Measurements from ENCODE around the gene NDUFB6. TPM values are rescaled to one million over a fixed set of nuclear protein-coding genes. Genes with fewer than 3 reads are reported as not detected.

The NDUFB6 gene
- total RNA-seq, 1 experiment from 2014 or later = 77.1 TPM

GRCh38 chr9:32580631-32581300, 7.8 kb upstream of the NDUFB6 start:
- no peaks in the 10 kb centered on the region for H3K36me3 ChIP-seq (replicated peaks; ENCODE audit: control insufficient read depth, insufficient read depth, low read length)
- H3K27me3 ChIP-seq (ENCODE audit: control insufficient read depth, insufficient read depth, low read length) = no peaks in the 10 kb centered on the region
- DNase-seq = no peak

GRCh38 chr9:32579706-32580331, 6.9 kb upstream of the NDUFB6 start:
- no peak overlapping the region for H3K4me3 ChIP-seq (ENCODE audit: insufficient read depth, low read depth, low read length)
- DNase-seq = peak; percentile 47

More at GRCh38 chr9:32580631-32581300, 7.8 kb upstream of the NDUFB6 start:
- no peak overlapping the region for H3K4me3 ChIP-seq (ENCODE audit: insufficient read depth, low read depth, low read length)

GRCh38 chr9:32578976-32579375, 6.0 kb upstream of the NDUFB6 start:
- H3K27me3 ChIP-seq (ENCODE audit: control insufficient read depth, insufficient read depth, low read length) = no peaks in the 10 kb centered on the region
- H3K36me3 ChIP-seq (replicated peaks; ENCODE audit: control insufficient read depth, insufficient read depth, low read length) = no peaks in the 10 kb centered on the region
- no peak overlapping the region for H3K4me3 ChIP-seq (ENCODE audit: insufficient read depth, low read depth, low read length)
- no peak for DNase-seq

More at GRCh38 chr9:32579706-32580331, 6.9 kb upstream of the NDUFB6 start:
- Histone ChIP-seq H3K27me3 (ENCODE audit: control insufficient read depth, insufficient read depth, low read length) (no peaks in the 10 kb centered on the region), H3K36me3 (replicated peaks; ENCODE audit: control insufficient read depth, insufficient read depth, low read length) (no peaks in the 10 kb centered on the region)

- Histone ChIP-seq H3K27me3 (ENCODE audit: control insufficient read depth, insufficient read depth, low read length) (no peaks in the 10 kb centered on the region), H3K4me3 (ENCODE audit: insufficient read depth, low read depth, low read length) (no peak overlapping the region), H3K36me3 (replicated peaks; ENCODE audit: control insufficient read depth, insufficient read depth, low read length) (no peaks in the 10 kb centered on the region)
- DNase-seq = no peak
These were observed 4.4 kb upstream of the NDUFB6 start for GRCh38 chr9:32577316-32577715.

GRCh38 chr9:32574858-32575257, 1.9 kb upstream of the NDUFB6 start:
- Histone ChIP-seq H3K36me3 (replicated peaks; ENCODE audit: control insufficient read depth, insufficient read depth, low read length) (0 out of 2 replicates have a peak, but pooled peaks cover 2% of the 10 kb centered on the region), H3K4me3 (ENCODE audit: insufficient read depth, low read depth, low read length) (no peak overlapping the region), H3K27me3 (ENCODE audit: control insufficient read depth, insufficient read depth, low read length) (no peaks in the 10 kb centered on the region)
- DNase-seq = no peak

GRCh38 chr9:32573821-32574220, 862 bp upstream of the NDUFB6 start:
- DNase-seq = no peak
- no peak overlapping the region for H3K4me3 ChIP-seq (ENCODE audit: insufficient read depth, low read depth, low read length)
- H3K27me3 ChIP-seq (ENCODE audit: control insufficient read depth, insufficient read depth, low read length) = no peaks in the 10 kb centered on the region
- peaks cover 2% of the 10 kb centered on the region; the same call in 1 of the 2 replicates for H3K36me3 ChIP-seq (replicated peaks; ENCODE audit: control insufficient read depth, insufficient read depth, low read length)

GRCh38 chr9:32571969-32572899, 725 bp downstream of the NDUFB6 start:
- H3K27me3 ChIP-seq (ENCODE audit: control insufficient read depth, insufficient read depth, low read length) = no peaks in the 10 kb centered on the region
- peak; percentile 87 for DNase-seq

GRCh38 chr9:32570262-32570661, 2.7 kb downstream of the NDUFB6 start:
- DNase-seq = no peak
- H3K27me3 ChIP-seq (ENCODE audit: control insufficient read depth, insufficient read depth, low read length) = no peaks in the 10 kb centered on the region

More at GRCh38 chr9:32571969-32572899, 725 bp downstream of the NDUFB6 start:
- peak overlapping the region; percentile 77 for H3K4me3 ChIP-seq (ENCODE audit: insufficient read depth, low read depth, low read length)
- peaks cover 2% of the 10 kb centered on the region for H3K36me3 ChIP-seq (replicated peaks; ENCODE audit: control insufficient read depth, insufficient read depth, low read length)

GRCh38 chr9:32566770-32567169, 6.2 kb downstream of the NDUFB6 start:
- H3K4me3 ChIP-seq (ENCODE audit: insufficient read depth, low read depth, low read length) = no peak overlapping the region
- no peak for DNase-seq
- no peaks in the 10 kb centered on the region for H3K27me3 ChIP-seq (ENCODE audit: control insufficient read depth, insufficient read depth, low read length)
- H3K36me3 ChIP-seq (replicated peaks; ENCODE audit: control insufficient read depth, insufficient read depth, low read length) = peaks cover 6% of the 10 kb centered on the region

More at GRCh38 chr9:32570262-32570661, 2.7 kb downstream of the NDUFB6 start:
- Histone ChIP-seq H3K36me3 (replicated peaks; ENCODE audit: control insufficient read depth, insufficient read depth, low read length) (peaks cover 5% of the 10 kb centered on the region), H3K4me3 (ENCODE audit: insufficient read depth, low read depth, low read length) (no peak overlapping the region)

- H3K36me3 ChIP-seq (replicated peaks; ENCODE audit: control insufficient read depth, insufficient read depth, low read length) = peaks cover 6% of the 10 kb centered on the region
- no peak for DNase-seq
- H3K27me3 ChIP-seq (ENCODE audit: control insufficient read depth, insufficient read depth, low read length) = no peaks in the 10 kb centered on the region
- no peak overlapping the region for H3K4me3 ChIP-seq (ENCODE audit: insufficient read depth, low read depth, low read length)
These were observed 7.0 kb downstream of the NDUFB6 start for GRCh38 chr9:32565967-32566366.

GRCh38 chr9:32558408-32558934, 14.5 kb downstream of the NDUFB6 start:
- Histone ChIP-seq H3K4me3 (ENCODE audit: insufficient read depth, low read depth, low read length) (no peak overlapping the region), H3K36me3 (replicated peaks; ENCODE audit: control insufficient read depth, insufficient read depth, low read length) (no peaks in the 10 kb centered on the region), H3K27me3 (ENCODE audit: control insufficient read depth, insufficient read depth, low read length) (no peaks in the 10 kb centered on the region)
- DNase-seq = no peak

GRCh38 chr9:32554591-32554990, 18.4 kb downstream of the NDUFB6 start:
- H3K4me3 ChIP-seq (ENCODE audit: insufficient read depth, low read depth, low read length) = no peak overlapping the region
- no peaks in the 10 kb centered on the region for H3K36me3 ChIP-seq (replicated peaks; ENCODE audit: control insufficient read depth, insufficient read depth, low read length)
- DNase-seq = no peak
- no peaks in the 10 kb centered on the region for H3K27me3 ChIP-seq (ENCODE audit: control insufficient read depth, insufficient read depth, low read length)

GRCh38 chr9:32554107-32554506, 18.9 kb downstream of the NDUFB6 start:
- no peak overlapping the region for H3K4me3 ChIP-seq (ENCODE audit: insufficient read depth, low read depth, low read length)

GRCh38 chr9:32552172-32552872, 20.6 kb downstream of the NDUFB6 start, which contains the start of the genes SMIM27 and TOPORS:
Gene SMIM27, plus strand, starts transcription at chr9:32552327. Its CDS starts 108 bp downstream, at chr9:32552435.
Gene TOPORS, minus strand, starts transcription at chr9:32552586. Its CDS starts 150 bp downstream, at chr9:32552436.
- Histone ChIP-seq H3K27me3 (ENCODE audit: control insufficient read depth, insufficient read depth, low read length) (no peaks in the 10 kb centered on the region), H3K4me3 (ENCODE audit: insufficient read depth, low read depth, low read length) (peak within 1 kb of the TSS; percentile 94), H3K36me3 (replicated peaks; ENCODE audit: control insufficient read depth, insufficient read depth, low read length) (no peaks in the 10 kb centered on the region)
- DNase-seq = peak; percentile 91

More at GRCh38 chr9:32554107-32554506, 18.9 kb downstream of the NDUFB6 start:
- DNase-seq = no peak
- Histone ChIP-seq H3K36me3 (replicated peaks; ENCODE audit: control insufficient read depth, insufficient read depth, low read length) (no peaks in the 10 kb centered on the region), H3K27me3 (ENCODE audit: control insufficient read depth, insufficient read depth, low read length) (no peaks in the 10 kb centered on the region)

All from H7 (cell line).